Daoy (cell line): ENCODE data around the gene ZDHHC14. TPM values are rescaled to one million over a fixed set of nuclear protein-coding genes. Genes with fewer than 3 reads are reported as not detected.

ENCODE experiments used
- DNase-seq: peaks from one replicate; pipeline ENCODE4 v3.0.0-alpha.2; 2015; ENCODE audit warnings: low read depth
- total RNA-seq: library from RNA; depleted of rRNA; stranded (reverse); fragments of >200 nt; shearing (Covaris generic); gene quantifications from 2 replicates; pipeline ENCODE4 v1.2.3, GENCODE V29; 2014

The ZDHHC14 gene
- total RNA-seq, 1 experiment from 2014 or later, result 12.2 TPM

GRCh38 chr6:157644043-157644810, 263.2 kb downstream of the ZDHHC14 start:
- DNase-seq, result no peak

GRCh38 chr6:157645201-157645795, 264.3 kb downstream of the ZDHHC14 start:
- no peak for DNase-seq

- no peak for DNase-seq
Measured at GRCh38 chr6:157646012-157646411, 265.0 kb downstream of the ZDHHC14 start.

GRCh38 chr6:157647261-157647915, 266.4 kb downstream of the ZDHHC14 start:
- no peak for DNase-seq

- DNase-seq, result no peak
Measured at GRCh38 chr6:157648561-157648960, 267.6 kb downstream of the ZDHHC14 start.

GRCh38 chr6:157649311-157650260, 268.6 kb downstream of the ZDHHC14 start:
- DNase-seq, result no peak

GRCh38 chr6:157650261-157650640, 269.3 kb downstream of the ZDHHC14 start:
- DNase-seq, result no peak

GRCh38 chr6:157650801-157651200, 269.8 kb downstream of the ZDHHC14 start:
- no peak for DNase-seq

GRCh38 chr6:157651731-157652490, 270.9 kb downstream of the ZDHHC14 start:
- DNase-seq, result no peak

- no peak for DNase-seq
Measured at GRCh38 chr6:157652601-157653363, 271.8 kb downstream of the ZDHHC14 start.

- no peak for DNase-seq
Measured at GRCh38 chr6:157653521-157653920, 272.5 kb downstream of the ZDHHC14 start.

- DNase-seq, result no peak
Measured at GRCh38 chr6:157655139-157655538, 274.1 kb downstream of the ZDHHC14 start.

- DNase-seq, result peak; percentile 57
Measured at GRCh38 chr6:157656437-157656997, 275.5 kb downstream of the ZDHHC14 start.

- no peak for DNase-seq
Measured at GRCh38 chr6:157657754-157658153, 276.8 kb downstream of the ZDHHC14 start.

GRCh38 chr6:157658301-157658700, 277.3 kb downstream of the ZDHHC14 start:
- no peak for DNase-seq

GRCh38 chr6:157659536-157660271, 278.7 kb downstream of the ZDHHC14 start:
- DNase-seq, result no peak

GRCh38 chr6:157660414-157660813, 279.4 kb downstream of the ZDHHC14 start:
- no peak for DNase-seq

- no peak for DNase-seq
Measured at GRCh38 chr6:157661652-157662051, 280.7 kb downstream of the ZDHHC14 start.

- no peak for DNase-seq
Measured at GRCh38 chr6:157663261-157663660, 282.3 kb downstream of the ZDHHC14 start.
